HCEC 1CT (cell line): ENCODE results near the gene PLEKHA7.
"Not testable (repeated sequence)": the region's sequence is repeated elsewhere in the genome, so short reads cannot be mapped to it uniquely, and the experiment has no call there.

Source experiments
- DNase-seq: peaks from one replicate; pipeline ENCODE4 v3.0.0-alpha.2; 2017

The PLEKHA7 gene

DNA sequence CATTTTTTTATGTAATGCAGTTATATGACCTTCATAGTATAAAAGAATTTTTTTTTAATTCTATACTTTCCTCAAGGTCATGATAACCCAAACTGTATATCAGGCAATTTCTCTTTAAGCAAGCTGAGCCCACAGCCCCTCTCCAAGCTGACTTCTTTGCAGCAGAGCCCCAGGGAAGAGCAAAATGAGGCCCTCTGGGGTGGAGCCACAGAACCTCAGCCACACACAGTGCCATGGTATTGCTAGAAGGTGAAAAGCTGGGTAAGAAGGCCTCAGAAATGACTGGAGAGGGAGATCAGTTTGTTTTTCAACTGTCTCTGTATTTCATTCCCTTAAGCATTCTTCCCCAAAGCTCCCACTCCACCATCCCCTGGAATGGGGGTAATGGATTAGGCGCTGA lies 108.8 kb downstream of the PLEKHA7 start:
- DNase-seq, result no peak

DNA sequence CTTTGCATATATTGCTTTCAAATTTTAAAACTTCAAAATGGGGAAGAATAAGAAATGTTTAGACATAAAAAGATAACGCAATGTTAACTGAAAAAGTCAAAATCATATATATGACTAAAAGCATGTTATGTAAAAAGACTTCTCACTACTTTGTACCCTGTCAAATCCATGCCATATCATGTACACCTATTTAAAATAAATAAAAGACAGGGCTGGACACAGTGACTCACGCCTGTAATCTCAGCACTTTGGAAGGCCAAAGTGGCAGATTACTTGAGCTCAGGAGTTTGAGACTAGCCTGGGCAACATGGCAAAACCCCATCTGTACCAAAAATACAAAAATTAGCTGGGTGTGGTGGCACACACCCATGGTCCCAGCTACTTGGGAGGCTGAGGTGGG lies 109.5 kb downstream of the PLEKHA7 start:
- DNase-seq, result not testable (repeated sequence)

DNA sequence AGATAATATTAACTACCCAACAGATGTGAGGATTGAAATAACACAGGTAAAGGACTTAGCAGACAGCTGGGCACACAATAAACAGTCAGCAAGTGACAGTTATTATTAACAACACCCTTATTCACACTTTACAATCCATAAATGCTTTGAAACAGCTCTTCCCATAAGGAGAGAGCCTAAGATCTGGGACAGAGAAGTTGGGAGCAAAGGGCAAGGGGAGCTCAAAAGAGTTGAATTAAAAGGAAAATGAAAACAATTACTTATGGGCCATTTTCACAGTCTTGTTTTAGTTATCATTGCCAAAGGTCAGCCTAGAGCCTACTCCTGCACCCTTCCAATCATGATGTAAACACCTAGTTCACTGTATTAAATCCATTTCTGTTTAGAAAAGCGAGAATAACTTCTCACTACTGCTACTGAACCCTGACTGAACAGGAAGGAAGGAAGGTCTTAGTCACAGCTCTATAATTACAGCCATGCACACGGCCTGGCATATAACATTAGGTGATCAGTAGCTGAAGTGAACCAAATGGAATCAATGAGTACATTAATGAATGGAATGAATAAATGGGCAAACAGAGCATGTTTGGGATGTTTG lies 111.3 kb downstream of the PLEKHA7 start:
- peak; percentile 31 for DNase-seq

DNA sequence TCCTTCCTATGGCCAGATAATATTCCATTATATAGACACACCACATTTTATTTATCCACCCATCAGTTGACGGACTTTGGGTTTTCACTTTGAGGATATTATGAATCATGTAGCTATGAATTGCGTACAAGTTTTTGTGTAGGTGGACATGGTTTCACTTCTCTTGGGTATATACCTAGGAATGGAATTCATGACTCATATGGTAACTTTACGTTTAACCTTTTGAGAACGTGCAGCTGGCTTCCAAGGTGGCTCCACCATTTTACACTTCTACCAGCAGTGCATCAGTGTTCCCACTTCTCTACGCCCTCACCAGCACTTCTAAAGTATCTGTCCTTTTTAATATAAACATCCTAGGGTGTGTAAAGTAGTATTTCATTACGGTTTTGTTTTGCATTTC lies 112.0 kb downstream of the PLEKHA7 start:
- peak; percentile 23 for DNase-seq

DNA sequence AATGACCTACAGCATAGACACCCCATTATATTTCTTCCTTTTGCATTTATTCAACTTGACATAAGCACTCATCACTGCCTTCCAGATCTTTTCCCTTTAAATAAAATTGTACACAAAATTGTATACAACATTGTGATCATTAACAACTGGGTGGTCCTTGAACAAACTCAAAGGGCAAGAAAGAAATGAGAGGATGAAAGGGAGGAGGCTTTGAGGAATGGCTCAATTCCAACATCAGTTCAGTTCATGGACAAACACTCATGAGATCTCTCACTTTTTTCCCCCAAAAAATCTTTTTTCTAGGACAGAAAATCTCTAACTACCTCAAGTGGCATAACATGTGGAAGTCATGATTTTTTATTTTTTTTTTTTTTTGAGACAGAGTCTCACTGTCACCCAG lies 113.7 kb downstream of the PLEKHA7 start:
- DNase-seq, result no peak

DNA sequence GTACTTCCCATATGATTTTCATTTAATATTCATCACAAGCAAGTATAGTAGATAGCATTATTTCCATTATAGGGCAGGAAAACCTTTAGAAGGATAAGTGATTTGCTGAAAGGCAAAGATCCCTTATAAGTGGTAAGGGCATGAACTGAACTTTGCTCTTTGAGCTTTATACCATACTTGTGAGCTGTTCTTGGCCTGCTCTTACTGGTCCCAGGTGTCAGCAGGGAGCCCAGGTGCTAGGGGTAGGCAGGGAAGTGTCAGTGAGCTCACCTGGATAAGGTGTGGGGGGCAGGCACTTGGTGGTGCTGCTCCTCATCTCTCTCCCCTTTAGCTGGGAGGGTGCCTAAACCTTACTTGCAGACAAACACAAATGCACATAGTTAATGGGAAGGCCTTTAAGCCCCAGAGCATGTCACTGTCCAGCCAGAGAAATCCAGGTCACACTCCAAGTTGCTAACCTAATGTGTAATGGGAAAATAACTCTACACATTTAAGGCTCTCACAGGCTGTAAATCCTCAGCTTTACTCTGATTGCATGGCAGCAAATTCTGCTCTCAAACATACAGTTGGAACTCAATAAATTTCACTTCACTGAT lies 114.4 kb downstream of the PLEKHA7 start:
- no peak for DNase-seq

DNA sequence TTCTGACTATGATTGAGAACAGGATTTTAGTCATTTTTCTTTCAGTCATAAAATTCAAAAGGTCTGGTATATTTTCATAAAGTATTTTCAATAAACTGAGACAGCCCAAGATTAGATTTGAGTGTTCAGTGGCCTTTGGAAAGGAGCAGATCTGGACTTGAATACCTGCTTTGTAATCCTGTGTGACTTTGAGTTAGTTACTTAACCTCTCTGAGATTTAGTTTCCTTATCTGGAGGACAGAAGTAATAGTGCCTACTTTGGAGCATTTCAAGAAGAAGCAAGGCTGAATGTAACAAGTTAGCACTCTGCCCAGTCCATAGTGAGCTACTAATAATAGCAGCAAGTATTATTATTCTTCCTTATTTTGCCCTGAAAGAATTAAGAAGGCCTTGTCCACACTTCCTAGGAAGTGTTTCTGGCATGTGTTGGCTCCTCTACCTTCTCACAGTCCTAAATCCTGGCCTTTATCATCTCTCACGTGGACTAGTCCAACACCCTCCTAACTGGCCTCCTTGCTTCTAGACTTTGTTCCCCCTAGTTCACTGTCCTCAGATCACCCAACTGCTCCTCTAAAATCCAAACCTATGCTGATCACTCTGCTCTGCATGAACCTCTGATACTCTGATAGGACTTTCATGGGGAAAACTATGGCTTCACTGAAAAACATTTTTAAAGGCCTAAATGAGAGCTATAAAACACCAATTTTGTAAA lies 115.8 kb downstream of the PLEKHA7 start:
- DNase-seq, result no peak

DNA sequence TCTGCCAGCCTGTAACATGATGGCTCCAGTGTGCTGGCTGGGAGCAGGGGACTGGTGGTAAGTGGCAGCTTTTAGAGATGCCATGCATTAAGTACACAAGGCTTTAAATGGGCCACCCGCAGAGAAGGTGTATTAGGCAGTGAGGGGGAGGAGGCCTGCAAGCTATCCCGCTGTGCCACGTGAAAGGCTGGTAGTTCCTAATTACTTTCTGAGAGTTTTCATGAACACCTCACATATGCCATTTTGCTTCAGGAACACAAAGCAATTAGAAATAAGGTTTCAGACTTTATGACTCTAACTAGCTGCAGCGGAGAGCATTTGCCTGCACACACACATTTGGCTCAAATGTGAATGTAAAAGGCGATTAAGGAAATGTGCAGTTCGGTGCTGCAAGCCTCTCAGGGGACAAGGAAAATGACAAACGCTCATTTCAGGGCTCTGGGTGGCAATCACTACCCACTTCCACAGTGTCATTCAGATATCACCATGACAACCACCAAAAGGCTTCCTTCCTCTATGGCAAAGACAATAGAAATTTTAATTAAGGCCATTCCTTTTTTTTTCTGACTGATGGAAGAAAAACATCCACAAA lies 116.6 kb downstream of the PLEKHA7 start:
- no peak for DNase-seq

DNA sequence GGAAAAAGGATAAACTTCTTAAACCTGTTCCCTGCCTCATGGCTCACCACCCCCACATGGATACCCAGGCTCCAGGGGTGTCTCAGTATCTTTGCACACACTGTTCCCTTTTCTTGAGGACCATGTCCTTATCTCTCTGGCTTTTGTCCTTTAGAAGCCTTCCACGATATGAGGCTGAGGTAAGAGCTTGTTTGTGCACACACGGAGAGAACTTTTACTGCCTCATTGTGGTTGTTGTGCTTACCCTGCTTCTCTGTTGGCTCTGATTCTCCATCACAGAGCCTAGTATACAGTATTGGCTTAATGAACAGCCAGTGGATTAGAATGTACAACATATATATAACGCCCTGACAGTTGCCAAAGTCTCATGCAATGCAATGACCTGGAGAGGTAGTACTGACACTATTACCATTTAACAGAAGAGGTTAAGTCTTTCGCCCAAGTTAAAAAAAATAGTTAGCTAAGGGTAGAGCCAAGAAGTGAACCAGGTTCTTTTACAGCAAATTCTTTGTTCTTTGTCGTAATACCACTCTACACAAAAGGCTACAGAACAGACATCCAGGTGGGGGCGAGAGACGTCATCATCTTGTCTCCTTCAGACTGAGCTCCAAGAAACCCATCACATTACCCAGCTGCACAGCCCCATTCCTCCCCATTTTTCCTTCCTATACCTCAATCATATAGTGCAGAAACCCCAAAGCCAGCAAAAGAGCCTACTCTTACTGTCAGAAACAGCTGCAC lies 117.3 kb downstream of the PLEKHA7 start:
- DNase-seq, result no peak

DNA sequence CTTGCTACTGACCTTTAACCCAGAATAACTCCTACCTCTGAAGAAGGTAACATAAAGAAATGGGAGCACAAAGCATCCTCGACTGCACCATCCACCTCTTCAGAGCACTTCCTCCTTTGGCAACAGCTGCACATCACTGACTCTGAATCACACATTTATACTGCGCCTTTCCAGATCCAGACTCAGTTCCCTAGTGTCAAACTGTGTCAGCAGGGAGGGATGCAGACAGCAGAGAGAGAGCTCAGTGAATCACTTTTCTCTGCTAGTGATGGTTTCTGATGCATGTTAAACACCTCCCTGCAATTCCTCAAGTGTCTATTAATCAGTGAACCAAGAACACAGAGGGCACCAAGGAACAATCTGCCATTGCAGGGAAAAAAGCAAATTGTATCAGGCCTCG lies 118.9 kb downstream of the PLEKHA7 start:
- DNase-seq, result peak; percentile 51

DNA sequence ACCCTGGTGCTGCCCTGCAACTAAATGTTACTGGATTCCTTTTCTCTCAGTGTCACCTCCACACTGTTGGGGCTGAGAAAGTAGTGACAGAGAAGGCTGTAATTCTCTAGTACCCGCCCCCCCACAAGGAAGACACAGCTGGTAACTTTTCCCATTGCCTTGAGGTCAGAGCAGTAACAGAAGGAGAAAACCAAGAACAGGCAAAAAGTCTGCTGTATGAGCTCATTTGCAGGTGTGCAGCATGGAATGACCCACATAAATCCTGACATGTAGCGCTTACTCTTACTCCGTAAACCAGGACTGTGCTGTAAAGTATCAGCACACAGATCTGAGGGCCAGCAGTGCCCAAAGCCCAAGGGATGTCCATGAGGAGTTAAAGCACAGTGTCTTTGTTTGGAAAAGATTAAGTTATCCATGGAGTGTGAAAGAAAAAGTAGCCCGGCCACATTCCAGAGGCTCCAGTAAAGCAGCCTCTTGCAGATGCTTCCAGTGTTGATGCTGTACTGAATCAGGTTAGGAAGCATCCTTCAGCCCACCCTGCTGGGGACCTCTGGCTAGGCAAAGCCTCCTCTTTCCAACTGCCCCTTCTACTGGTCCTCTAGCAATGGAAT lies 120.7 kb downstream of the PLEKHA7 start:
- DNase-seq, result no peak

DNA sequence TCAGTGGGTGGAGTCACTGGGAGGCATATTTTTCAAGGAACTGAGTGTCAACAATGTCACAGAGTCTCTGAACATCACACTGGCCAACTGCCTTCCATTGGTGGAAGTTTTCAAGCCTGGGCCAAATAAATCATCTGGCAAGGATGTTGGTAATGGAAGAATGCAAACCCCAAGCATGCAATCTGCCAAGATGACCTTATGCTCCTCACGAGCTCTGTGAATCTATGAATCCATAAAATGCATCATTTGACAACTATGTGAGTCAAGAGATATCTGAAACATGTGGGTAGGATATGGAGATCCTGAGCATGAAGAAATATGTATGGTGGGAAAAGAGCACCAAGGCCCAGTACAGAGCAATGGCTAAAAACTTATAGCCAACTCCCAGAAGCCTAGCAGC lies 122.2 kb downstream of the PLEKHA7 start:
- peak; percentile 83 for DNase-seq

DNA sequence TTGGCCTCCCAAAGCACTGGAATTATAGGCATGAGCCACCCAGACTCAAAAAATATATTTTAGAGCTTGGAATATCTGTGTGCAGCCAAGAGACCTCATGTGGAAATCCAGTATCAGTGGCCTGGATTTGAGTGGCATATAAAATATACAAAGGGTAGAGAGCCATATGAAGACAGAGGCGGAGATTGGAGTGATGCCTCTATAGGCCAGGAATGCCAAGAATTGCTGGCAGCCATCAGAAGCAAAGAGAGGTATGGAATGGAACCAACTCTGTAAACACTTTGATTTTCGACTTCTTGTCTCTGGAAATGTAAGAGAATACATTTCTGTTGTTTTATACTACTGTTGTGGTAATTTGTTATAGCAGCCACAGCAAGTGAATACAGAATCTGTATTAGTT lies 123.0 kb downstream of the PLEKHA7 start:
- DNase-seq, result no peak

DNA sequence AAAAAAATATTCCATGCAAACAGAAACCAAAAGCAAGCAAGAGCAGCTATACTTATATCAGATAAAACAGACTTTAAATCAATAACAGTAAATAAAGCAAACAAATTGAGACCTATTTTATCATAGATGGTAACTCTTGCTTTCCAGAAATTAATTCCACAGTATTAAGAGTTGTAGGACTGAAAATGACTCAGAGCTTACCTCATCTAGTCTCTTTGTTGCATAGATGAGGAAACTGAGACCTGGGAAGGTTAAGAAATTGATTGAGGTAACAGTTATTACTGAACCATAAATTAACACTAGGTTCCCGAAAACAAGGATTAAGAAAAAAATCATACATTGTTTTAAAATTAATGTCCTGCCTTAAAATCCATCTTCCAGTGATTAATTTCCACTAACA lies 123.8 kb downstream of the PLEKHA7 start:
- no peak for DNase-seq

DNA sequence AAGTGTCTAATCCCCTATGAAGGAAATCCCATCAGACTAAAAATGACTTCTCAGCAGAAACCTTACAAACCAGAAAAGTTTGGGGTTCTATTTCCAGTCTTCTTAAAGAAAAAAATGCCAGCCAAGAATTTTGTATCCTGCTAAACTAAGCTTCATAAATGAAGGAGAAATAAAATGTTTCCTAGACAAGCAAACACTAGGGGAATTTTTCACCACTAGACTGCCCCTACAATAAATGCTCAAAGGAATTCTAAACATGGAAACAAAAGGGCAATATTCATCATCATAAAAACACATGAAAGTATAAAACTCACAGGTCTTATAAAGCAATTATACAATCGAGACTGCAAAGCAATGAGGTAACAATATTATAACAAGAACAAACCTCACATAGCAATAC lies 124.3 kb downstream of the PLEKHA7 start:
- no peak for DNase-seq

DNA sequence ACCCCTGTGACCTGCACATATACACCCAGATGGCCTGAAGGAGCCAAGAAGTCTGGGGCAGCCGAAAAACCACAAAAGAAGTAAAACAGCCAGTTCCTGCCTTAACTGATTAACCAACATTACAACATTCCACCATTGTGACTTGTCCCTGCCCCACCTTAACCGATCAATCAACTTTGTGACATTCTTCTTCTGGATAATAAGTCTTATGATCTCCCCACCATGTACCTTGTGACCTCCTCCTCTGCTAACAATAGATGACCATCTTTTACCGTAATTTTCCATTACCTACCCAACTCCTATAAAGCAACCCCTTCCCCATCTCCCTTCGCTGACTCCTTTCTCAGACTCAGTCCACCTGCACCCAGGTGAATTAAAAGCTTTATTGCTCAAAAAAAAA lies 125.2 kb downstream of the PLEKHA7 start:
- DNase-seq, result not testable (repeated sequence)

DNA sequence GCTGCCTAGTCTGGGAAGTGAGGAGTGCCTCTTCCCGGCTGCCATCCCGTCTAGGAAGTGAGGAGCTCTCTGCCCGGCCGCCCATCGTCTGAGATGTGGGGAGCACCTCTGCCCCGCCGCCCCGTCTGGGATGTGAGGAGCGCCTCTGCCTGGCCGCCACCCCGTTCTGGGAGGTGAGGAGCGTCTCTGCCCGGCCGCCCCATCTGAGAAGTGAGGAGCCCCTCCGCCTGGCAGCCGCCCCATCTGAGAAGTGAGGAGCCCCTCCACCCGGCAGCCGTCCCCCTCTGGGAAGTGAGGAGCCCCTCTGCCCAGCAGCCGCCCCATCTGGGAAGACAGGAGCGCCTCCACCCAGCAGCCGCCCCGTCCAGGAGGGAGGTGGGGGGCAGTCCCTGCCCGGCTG lies 126.3 kb downstream of the PLEKHA7 start:
- not testable (repeated sequence) for DNase-seq

DNA sequence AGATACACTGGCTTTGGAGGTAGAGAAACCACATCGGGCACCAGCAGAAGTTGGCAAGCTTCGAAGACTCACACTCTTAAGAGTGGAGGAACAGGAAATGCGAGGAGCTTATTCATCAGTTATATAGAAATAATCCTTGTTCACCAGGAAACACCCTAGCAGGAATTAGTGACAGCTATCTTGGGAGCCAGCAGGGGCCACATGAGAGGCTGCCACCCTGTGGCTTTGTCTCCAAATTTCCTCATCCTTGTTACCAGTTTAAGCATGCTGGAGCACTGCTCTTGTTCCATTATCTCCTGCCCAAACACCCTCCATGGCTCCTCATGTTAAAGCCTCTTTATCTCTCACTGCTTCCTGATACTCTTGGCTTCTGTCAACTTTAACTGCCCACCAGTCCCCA lies 131.0 kb downstream of the PLEKHA7 start:
- DNase-seq, result no peak

DNA sequence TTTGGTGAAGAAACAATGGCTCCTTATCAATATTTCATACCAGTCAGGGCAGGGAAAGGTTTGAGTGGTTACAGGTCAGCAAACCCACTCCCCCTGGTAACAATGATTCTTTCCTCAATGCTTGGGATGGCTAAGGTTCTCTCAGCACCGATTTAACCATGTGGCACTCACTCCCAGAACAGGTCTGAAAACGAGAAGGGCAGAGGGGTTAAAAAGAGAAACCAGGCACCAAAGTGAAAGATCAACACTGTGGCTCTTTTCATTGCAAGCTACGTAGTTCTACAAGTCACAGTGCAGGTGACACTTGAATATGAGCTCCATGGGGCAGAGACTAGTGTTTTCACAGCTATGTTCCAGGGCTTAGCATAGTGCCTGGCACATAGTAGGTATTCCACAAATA lies 132.4 kb downstream of the PLEKHA7 start:
- no peak for DNase-seq

DNA sequence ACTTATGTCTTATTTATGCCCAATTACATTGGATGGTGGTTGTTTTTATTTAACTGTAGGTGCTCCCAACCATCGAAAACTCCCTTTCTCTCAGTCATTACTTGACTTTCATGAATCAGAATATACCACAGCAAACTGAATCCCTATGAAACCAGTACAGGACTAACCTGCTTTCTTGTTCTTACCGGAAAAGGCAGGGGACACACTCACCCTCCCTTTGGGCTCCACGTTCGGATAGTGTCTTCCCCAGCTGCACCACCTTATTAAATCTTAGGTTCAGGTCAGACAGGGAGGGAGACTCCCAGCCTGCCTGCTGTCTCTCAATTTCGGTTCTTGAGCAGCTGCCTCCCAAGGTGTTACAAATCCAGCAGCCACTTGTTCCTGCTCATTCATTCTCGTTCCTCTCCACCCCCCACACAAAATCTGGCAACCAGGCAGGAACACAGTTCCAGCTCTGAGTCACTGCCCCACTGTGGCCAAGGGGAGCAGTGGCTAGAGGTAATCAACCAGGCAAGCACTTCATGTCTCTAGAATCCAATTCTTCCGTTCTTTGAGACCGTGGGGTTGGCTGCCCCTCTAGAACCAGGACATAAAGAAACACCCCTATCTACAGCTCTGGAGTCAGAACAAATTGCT lies 133.0 kb downstream of the PLEKHA7 start:
- peak; percentile 56 for DNase-seq

DNA sequence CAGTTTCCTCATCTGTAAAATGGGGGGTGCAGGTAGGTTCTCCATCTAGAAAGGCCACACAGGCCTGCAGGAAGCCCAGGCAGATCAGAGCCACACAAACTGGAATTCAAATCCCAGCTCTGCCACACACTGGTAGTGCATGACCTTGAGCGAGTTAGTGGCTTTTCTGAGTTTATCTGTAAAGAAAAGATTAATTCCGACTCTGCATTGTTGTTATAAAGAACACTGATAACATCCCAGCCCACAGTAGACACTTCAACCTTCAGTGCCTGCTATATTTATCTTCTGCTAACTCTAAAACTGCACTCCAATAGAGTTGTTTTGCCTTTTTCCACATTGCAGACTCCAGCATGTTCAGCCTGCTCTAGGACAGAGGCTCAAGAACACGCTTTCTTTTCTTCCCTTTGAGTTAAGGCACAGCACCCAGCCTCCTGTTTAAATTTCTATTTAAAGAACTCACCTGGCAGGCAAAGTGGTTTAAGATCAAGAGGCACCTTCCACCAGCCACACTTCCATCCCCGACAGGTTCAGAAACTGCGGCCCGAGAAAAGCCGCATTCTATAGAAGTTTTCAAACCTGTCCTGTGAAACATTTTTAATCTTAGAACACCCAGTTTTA lies 133.9 kb downstream of the PLEKHA7 start:
- no peak for DNase-seq

DNA sequence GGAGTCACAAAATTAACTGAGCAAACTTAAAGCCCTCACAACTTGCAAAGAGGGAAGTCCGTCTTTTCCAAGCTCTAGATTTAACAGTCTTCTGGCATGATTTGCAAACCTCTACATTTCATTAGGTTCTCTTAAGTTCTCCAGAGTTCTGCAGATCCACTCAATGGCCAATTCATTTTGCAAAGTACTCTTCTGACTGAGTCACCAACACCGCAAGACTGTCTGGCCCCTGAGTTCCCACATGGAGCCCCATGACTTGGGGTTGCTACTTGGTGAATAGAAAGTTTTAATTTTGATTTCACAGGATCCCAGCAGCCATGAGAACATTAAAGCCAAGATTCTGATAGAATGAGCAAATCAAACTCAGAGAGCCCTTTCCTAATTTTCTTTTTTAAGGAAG lies 134.5 kb downstream of the PLEKHA7 start:
- peak; percentile 35 for DNase-seq
